Measurements from ENCODE around the gene KCNIP3.
"Not testable (repeated sequence)": the region's sequence is repeated elsewhere in the genome, so short reads cannot be mapped to it uniquely, and the experiment has no call there.

Gene KCNIP3

GRCh38 chr2:95296880-95297487 is at the start of gene KCNIP3:
Gene KCNIP3 (plus strand): TSS chr2:95297347. CDS start chr2:95297439, 92 bp downstream.
- DNase-seq (ENCODE audit: low read depth in 2 of 2) = no peak

GRCh38 chr2:95258271-95258670 is 38.9 kb upstream of the KCNIP3 start:
- no peak for DNase-seq (ENCODE audit: low read depth in 2 of 2)

GRCh38 chr2:95260028-95261023 is 36.8 kb upstream of the KCNIP3 start:
- no peak for DNase-seq (ENCODE audit: low read depth in 2 of 2)

- no peak for DNase-seq (ENCODE audit: low read depth in 2 of 2)
Observed at GRCh38 chr2:95261602-95262001, 35.5 kb upstream of the KCNIP3 start.

- no peak for DNase-seq (ENCODE audit: low read depth in 2 of 2)
Observed at GRCh38 chr2:95262896-95263542, 34.1 kb upstream of the KCNIP3 start.

GRCh38 chr2:95264624-95265023 is 32.5 kb upstream of the KCNIP3 start:
- no peak for DNase-seq (ENCODE audit: low read depth in 2 of 2)

- DNase-seq (ENCODE audit: low read depth in 2 of 2) = no peak
Observed at GRCh38 chr2:95265182-95265581, 32.0 kb upstream of the KCNIP3 start.

GRCh38 chr2:95266781-95267430 is 30.2 kb upstream of the KCNIP3 start:
- no peak for DNase-seq (ENCODE audit: low read depth in 2 of 2)

GRCh38 chr2:95267458-95268210 is 29.5 kb upstream of the KCNIP3 start:
- no peak for DNase-seq (ENCODE audit: low read depth in 2 of 2)

- DNase-seq (ENCODE audit: low read depth in 2 of 2) = no peak
Observed at GRCh38 chr2:95268211-95269035, 28.7 kb upstream of the KCNIP3 start.

GRCh38 chr2:95269036-95269680 is 28.0 kb upstream of the KCNIP3 start:
- DNase-seq (ENCODE audit: low read depth in 2 of 2) = no peak

- not testable (repeated sequence) for DNase-seq (ENCODE audit: low read depth in 2 of 2)
Observed at GRCh38 chr2:95269745-95270144, 27.4 kb upstream of the KCNIP3 start.

GRCh38 chr2:95270541-95271081 is 26.5 kb upstream of the KCNIP3 start:
- no peak for DNase-seq (ENCODE audit: low read depth in 2 of 2)

- no peak for DNase-seq (ENCODE audit: low read depth in 2 of 2)
Observed at GRCh38 chr2:95271381-95271971, 25.7 kb upstream of the KCNIP3 start.

- DNase-seq (ENCODE audit: low read depth in 2 of 2) = no peak
Observed at GRCh38 chr2:95272299-95272751, 24.8 kb upstream of the KCNIP3 start.

GRCh38 chr2:95272781-95273180 is 24.4 kb upstream of the KCNIP3 start:
- no peak for DNase-seq (ENCODE audit: low read depth in 2 of 2)

GRCh38 chr2:95273566-95274290 is 23.4 kb upstream of the KCNIP3 start:
- DNase-seq (ENCODE audit: low read depth in 2 of 2) = no peak
